Glomerular endothelial cell (primary cell): ENCODE data around the gene SURF4. TPM values are rescaled to one million over a fixed set of nuclear protein-coding genes. Genes with fewer than 3 reads are reported as not detected.
"Not testable (repeated sequence)": the region's sequence is repeated elsewhere in the genome, so short reads cannot be mapped to it uniquely, and the experiment has no call there.

Experiments
- DNase-seq: peaks from one replicate; pipeline ENCODE4 v3.0.0-alpha.2; 2011; ENCODE audit warnings: low read depth, low spot score; ENCODE audit errors: extremely low read depth
- total RNA-seq: library from RNA; depleted of rRNA; stranded (reverse); fragments of >200 nt; gene quantifications from 2 replicates; pipeline ENCODE4 v1.2.3, GENCODE V29; 2015

Gene SURF4
- total RNA-seq, 1 donor from 2014 or later = 281 TPM

DNA sequence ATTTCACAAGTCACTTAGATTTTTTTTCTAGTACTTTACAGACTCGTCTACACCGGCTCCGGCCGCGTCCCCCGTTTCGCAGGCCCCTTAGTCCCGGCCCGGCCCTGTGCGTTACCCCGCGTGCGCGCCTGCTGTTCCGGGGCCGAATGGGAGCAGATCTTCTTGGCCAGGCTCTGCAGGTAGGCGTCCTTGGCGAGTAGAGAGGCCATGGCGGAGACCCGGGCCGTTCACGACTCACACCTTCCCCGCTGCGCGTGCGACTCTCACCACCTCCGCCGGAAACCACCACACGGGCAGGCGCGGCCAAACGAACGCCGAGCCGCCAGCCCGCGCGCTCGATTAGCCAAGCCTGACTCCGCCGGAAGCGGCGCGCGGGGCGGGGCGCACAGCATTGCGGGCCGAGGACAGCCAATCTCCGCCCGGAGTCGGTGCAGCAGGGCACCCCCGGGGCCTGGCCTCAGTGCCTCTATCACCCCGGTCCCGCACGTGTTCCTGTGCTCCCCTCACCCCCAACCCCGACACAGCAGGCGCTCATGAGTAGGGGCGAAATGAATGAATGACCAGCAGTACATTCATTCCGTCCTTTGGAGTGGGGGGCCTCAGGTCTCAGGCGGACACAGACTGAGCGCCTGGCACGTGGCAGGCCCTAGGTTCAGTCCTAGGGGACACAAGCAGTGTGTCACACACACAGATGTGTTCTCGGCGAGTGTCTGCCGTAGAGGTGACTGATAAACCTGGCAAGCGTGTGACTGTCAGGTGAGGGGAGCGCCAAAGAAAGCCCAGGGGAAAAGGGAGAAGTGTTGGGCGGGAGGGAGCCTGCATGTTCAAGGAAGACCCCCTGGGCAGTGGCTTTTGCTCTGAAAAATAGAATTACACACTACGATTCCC, 39.7 kb downstream of the SURF4 start, which contains the start of gene SURF6:
Gene SURF6, minus strand, starts transcription at position 265 of the 888 bp plus-strand sequence. Its CDS starts 56 bp downstream, at position 209.
- no peak for DNase-seq

DNA sequence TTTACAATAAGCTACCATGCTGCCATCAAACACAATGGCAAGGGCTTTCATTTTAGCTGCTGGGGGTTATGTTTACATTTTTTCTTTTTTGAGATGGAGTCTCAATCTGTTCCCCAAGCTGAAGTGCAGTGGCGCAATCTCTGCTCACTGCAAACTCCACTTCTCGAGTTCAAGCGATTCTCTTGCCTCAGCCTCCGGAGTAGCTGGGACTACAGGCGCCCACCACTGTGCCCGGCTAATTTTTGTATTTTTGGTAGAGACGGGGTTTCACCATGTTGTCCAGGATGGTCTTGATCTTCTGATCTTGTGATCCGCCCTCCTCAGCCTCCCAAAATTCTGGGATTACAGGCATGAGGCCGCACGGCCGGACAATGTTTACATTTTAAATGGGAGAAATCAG, 41.0 kb downstream of the SURF4 start:
- not testable (repeated sequence) for DNase-seq

DNA sequence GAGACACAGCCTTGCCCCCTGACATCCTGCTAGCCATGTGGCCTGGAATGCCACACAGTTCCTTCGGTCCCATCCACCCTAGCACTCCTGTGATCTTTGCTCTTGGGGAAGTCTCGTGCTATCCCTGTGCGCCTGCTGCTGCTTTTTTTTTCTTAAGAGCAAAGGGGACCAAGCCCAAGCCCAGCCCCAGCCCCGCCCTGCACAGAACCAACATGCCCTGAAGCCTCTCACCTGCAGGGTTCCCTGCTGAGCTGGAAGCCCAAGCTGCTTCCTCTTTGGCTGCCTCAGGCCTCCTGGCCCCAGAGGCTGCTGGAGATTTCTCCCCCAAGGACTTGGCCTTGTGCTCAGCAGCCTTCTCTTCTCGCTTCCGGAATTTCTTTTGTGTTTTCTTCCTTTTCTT, 41.7 kb downstream of the SURF4 start:
- no peak for DNase-seq

DNA sequence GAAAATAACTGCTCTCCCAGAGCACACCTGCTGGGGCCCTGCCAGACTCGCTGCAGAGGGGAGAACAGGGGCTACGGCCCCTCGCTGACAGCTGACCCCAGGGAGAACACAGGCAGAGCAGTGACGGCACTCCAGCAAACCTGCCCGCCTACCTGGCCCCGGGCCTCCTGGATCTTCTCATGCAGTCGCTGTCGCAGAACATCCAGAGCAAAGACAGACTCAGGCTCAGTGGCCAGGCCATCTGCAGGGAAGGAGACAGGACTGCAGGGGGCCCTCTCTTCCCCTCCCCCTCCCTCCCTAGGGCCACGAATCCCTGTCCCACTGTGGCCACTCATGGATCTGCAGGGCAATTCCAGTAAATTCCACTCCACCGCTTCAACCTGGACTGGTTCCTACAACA, 42.3 kb downstream of the SURF4 start:
- DNase-seq = no peak

DNA sequence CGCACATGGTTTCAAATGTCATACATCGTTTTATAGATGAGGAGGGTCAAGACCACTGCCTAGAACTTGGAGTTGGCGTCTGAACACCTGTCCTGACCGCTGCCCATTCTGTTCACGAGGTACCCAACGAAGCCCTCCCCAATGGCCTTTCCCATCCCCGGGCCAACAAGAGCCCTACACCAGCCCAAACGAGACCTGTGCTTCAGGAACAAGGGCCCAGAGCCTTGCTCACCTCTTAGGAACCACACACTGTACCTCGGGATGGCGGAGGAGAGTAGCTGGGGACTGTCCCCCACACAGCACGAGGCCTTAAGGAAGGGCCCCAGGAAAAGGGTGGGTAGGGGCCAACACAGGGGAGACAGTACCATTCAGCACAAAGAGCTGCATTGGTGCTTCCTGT, 42.8 kb downstream of the SURF4 start:
- no peak for DNase-seq

DNA sequence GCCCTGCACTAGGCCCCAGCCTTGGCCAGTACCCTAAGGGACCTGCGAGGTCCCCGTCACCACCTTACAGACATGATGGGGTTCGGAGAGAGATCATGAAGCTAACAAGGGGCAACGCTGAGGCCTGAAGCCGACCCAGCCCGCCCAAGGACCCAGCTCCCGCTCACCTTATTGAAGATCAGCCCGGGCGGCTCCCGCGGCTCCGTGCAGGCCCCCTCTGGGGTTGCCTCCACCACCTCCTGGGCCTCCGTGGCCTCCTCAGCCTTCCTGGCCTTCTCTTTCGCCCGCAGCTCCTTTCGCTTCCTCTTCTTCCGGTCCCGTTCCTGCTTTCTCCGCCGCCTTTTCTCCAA, 43.5 kb downstream of the SURF4 start:
- no peak for DNase-seq

DNA sequence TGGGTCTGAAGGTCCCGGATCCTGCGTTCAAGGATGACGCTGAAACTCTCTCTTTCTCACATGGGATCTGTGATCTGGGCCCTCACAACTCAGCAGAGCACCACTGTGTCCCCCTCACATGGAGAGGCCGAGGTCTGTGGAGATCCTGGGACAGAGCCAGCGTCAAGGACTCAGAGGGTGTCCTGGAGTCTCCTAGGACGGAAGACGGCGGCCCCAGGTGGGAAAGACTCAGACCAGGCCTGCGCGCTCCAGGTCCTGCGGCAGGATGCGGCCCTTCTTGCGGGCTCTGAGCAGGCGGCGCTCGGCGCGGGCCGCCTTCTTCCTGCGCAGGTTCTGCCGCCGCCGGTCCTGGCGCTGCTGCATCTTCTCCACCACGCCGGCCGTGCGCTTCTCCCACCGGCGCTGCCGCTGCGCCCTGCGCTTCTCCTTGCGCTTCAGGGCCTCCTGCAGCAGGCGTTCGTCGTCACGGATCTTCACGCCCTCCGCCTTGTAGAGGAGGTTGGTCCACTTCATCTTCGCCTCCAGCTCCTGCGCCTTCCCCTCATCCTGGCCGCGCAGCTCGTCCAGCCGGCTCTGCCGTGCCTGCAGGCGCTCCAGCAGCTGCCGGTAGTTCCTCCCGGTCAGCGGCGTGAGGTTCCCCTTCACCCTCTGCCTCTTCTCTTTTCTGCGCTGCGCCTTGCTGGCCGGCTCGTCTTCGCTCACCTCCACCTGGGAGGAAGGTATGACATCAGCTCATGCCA, 44.0 kb downstream of the SURF4 start:
- no peak for DNase-seq

DNA sequence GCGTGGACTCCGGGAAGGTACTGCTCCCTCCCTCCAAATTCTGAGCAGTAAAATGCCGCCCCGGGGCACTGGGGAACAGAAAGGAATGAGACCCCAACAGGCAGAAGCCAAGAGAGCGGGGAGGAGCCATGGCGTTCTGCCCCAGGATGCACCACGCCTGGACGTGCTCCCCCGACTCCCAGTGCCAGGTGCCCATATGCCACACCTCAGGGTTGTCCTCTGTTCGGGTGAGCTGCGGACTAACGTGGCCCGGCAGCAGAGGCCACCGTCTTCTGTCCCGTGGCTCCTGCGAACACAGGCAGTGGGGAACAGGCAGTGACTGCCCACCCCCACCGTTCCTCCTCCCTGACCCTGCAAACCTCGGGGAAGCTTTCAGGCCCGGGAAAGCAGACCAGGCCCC, 44.6 kb downstream of the SURF4 start:
- no peak for DNase-seq

DNA sequence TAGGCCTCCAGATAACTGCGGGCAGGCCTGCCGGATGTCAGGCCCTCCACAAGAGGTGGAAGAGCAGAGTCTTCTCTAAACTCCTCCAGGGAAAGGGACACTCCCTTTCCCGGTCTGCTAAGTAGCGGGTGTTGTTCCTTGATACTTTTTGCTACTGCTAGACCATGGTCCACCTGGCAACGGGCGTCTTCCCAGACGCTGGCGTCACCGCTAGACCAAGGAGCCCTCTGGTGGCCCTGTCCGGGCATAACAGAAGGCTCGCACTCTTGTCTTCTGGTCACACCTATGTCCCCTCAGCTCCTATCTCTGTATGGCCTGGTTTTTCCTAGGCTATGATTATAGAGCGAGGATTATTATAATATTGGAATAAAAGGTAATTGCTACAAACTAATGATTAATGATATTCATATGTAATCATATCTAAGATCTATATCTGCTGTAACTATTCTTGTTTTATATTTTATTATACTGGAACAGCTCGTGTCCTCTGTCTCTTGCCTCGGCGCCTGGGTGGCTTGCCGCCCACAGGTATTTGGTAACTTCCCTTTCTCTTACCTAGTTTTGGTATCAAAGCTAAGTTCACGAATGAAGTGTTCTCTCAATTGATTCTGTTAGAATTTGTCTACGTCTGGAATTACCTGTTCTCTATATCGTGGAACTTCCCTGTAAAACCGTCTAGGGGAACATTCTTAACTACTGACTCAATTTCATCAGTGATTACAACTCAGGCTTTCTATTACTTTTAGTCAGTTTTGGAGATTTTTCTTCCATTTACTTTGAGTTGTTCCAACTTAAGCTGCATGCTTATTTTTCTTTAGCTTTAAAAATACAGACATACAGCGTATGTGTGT, 46.3 kb downstream of the SURF4 start:
- DNase-seq = not testable (repeated sequence)

DNA sequence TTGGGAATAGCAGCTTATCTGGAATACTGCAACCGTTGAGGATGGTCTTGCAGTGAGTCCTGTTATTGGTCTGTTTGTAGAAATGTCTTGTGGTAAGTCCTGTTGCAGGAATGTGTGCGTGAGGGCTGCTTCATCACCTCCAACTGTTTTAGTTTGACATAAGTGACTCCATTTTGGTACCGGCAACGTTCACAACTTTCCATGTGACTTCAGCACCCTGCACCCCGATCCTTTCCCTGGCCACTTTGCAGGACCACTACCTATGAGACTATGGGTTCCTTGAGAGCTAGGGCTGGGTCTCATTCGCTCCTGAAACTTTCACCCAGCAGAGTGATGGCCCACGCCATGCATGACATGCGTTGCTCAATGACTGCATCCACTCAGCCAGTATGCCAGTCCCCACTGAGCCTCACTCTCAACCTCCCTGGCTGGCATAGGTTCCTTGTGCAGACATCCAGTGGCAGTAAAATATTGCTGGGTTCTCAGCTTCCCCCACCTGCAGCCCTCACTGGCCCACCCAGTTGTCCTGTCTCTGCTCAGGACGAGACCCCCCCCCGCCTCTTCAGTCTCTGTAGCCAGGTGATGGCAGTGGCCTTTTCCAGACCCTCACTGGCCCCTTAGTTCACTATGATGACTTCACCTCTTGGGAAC, 47.9 kb downstream of the SURF4 start:
- DNase-seq = no peak

DNA sequence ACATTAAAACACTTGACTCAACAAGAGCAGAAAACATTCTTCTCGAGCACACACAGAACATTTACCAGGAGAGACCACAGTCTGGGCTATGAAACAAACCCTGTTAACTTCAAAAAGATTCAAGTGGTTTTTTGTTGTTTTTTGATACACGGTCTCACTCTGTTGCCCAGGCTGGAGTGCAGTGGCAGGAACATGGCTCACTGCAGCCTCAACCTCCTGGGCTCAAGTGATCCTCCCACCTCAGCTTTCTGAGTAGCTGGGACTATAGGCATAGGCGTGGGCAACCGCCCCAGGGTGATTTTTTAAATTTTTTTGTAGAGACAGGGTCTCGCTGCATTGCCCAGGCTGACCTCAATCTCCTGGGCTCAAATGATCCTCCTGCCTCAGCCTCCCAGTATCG, 48.8 kb downstream of the SURF4 start:
- not testable (repeated sequence) for DNase-seq

DNA sequence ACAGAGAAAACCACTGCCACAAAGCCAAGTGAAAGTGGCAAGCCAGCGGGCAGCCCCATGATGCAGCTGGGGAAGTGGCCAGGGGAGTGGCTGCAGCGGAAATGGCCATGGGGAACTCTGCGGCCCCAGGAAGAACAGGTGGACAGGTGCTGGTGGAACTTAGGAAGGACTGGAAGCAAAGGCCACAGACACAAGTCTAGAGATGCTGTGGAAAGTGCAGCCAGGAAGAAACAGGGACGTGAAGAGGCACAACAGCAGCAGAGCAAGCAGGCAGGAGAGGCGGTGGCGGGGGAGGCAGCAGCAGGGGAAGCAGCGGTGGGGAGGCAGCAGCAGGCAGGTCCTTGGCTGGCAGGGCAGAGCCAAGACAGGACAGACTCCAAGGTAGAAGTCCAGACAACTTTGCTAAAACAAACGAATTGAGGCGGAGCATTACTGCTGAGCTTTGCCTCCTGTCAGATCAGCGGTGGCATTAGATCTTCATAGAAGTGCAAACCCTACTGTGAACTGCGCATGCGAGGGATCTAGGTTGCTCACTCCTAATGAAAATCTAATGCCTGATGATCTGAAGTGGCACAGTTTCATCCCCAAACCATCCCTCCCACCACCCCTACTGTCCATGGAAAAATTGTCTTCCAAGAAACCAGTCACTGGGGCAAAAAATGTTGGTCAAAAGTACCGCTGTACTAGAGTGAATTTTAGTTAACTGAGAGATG, 51.7 kb downstream of the SURF4 start:
- DNase-seq = no peak

DNA sequence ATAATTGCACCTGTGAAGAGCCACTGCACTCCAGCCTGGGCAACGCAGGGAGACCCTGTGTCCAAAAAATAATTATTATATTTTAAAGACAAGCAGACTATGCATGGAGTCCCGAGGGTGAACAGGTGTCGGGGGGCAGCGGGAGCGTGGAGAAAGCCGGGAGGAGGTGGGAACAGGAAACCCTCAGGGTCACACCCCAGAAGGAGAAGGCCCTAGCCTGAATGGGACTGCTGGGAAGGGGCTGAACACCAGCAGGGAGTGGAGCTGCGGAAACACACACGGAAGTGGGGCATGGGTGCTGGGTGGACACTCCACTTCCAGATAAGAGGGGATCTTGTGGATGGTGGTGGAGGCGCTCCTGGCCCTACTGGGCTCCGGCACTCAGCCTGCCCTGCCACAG, 52.6 kb downstream of the SURF4 start:
- no peak for DNase-seq

DNA sequence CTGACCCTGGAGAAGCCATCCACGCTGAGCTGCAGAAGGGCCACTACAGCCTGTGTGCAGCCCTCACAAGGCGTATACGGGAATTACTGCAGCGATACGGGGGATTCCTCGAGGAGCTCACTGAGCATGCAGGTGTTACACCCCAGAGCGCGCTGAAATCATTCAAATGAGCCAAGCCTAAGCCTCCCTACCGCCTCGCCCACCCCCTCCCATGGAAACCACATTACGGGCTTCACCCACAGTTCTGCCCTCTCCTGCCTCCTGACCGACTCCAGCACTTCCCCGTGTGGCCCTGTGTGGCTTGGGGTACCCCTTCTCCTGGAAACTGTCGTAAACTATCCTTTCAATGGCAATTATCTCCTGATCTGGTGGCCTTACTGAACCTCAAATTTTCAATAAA, 53.2 kb downstream of the SURF4 start:
- DNase-seq = no peak

DNA sequence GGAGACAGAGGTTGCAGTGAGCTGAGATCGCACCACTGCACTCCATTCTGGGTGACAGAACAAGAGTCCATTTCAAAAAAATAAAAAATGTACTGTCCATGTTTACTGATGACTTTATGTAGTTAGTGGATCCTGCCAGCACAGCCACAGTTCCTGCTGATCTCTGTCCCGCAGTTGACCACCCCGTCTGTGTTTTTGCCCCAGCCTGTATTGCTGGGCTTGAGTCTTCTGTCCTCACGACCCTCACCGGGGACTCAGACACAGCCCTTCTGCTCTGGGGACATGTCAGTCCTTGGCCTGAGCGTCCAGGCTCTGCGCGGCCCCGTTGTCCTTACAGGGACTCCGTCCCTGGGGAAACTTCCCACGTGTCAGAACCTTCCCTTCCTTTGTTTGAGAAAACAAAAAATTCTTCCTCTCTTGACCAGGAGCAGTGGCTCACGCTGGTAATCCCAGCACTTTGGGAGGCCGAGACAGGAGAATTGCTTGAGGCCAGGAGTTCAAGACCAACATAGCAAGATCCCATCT, 54.4 kb downstream of the SURF4 start:
- DNase-seq = no peak

DNA sequence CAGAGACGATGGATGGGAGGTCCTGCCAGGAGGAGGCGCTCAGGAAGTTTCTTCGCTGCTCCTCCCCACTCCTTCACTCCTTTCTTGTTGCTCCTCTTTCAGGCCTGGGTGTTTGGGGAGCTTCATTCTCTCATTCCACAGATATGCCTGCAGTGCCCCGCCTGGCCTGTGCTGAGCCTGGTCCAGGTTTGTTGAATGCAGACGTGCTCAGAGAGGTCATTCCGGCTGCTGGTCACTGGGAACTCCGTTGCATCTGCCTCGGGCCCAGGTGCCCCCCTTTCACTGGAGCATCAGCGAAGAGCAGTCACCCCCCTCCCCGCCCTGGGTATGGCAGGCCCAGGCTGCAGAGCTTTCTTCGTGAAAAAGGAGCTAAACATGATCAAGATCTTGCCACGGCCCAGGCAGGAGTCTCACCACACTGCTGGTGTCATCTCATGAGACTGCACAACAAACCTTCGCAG, 55.4 kb downstream of the SURF4 start:
- DNase-seq = no peak

DNA sequence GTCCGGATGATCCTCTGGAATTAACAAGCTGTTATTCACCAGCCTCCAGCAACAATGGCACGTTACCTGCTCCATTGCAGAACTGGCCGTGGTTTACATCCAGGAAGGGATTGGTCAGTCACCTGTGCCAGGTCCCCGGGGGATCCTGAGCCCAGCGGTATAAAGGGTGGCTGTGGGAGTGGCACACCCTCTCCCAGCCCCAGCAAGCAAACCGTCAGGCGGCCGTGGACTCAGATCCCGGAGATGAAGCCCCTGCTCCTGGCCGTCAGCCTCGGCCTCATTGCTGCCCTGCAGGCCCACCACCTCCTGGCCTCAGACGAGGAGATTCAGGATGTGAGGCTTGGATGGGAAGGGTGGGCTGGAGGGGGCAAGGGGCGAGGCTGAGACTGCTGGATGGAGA, 58.3 kb downstream of the SURF4 start:
- DNase-seq = not testable (repeated sequence)

DNA sequence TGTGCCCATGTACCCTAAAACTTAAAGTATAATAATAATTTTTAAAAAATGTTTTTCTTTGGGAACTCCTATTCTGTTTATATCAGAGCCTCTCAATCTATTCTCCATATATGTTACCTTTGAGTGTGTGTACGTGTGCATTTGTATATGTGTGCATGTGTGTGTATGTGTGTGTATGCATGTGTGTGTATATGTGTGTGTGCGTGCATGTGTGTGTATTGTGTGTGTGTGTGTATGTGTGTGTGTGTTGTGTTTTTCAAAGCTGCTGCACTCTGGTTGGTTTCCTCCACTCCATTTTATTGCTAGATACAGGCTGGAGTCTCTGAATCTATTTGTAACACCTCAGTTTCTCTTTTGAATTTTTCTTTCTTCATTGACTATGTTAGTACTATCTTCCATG, 59.9 kb downstream of the SURF4 start:
- no peak for DNase-seq
